Activated gamma-delta T cell treated with Interleukin-2 at 50 U/mL for 16 hours (primary cell): Measurements from ENCODE around the gene PYGB.

Experiments used
- DNase-seq: peaks from one replicate; pipeline ENCODE4 v3.0.0-alpha.2; 2020

Gene PYGB

GRCh38 chr20:25247956-25248785, at the start of gene PYGB:
PYGB (plus strand) TSS chr20:25248085; CDS start chr20:25248179, 94 bp downstream.
- DNase-seq, result peak; percentile 62

- DNase-seq, result no peak
Observed at GRCh38 chr20:25198663-25199383, 49.1 kb upstream of the PYGB start.

GRCh38 chr20:25199473-25200260, 48.2 kb upstream of the PYGB start:
- DNase-seq, result no peak

DNA sequence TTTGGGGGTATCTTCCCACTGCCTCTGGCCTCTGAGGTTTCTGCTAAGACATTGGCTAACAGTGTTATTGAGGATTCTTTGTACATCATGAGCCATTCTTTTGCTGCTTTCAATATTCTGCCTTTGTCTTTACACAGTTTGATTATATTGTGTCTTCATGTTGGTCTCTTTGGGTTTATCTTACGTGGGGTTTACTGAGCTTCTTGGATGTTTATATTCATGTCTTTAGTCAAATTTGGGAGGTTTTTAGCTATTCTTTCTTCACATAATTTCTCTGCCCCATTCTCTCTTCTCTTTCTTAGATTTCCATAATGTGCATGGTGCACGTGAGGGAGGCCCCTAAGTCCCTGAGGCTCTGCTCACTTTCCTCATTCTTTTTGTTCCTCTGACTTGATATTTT, 44.8 kb upstream of the PYGB start:
- DNase-seq, result no peak

DNA sequence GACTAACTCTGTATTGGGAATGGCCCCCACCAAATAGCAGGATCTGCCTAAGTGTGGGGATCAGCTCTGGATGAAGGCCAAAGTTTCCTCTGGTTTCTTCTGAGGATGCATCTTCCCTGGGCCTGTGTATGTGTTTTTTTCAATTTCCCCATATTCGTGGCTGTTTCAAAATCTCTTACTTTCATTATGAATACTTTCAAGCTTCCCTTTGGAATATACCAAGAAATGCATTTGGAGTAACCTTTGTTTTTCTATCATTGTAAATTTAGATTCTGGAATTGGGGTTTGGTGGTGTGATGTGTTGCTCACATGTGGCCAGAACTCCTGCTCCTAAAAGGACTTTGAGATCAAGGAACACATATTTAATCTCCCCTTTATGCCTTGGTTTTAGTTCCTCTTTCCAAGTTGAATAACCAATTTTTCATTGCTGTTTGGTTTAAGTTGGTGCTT, 44.0 kb upstream of the PYGB start:
- no peak for DNase-seq

DNA sequence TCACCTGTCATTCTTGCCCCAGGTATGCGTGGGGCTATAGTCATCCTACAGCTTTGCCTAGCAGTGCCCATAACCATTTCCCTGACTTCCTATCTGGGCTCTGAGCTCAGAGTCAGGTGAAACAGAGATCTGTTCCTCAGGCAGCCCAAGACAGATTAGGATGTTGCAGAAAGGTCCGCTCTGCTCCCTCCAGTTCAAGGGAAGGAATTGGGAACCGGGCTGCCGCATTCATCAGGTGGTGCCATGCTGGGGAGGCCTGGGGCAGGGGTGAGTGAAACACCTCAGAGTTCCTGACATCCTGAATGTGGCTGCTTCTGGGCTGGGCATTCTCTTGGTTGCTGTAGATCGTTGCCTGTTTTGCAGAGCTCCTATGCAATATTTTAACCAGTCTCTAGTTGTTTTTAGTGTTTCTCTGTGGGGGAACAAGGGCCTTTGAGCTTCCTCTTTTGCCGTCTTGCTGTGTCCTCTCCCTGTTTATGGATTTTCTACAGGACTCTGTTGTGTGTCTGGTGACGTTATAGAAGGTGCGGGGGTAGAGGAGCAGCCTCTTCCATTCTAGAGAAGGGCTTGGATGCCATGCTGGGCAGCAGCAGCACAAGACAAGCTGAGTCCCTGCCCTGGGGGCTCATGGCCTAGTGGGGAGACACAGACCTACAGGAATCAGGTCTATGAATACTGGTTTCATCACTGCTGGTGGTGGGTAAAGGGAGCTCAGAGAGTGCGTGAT, 43.2 kb upstream of the PYGB start:
- DNase-seq, result no peak

- DNase-seq, result no peak
Observed at GRCh38 chr20:25205277-25206062, 42.4 kb upstream of the PYGB start.

GRCh38 chr20:25206063-25206403, 41.9 kb upstream of the PYGB start:
- DNase-seq, result no peak

- no peak for DNase-seq
Observed at GRCh38 chr20:25206548-25206947, 41.3 kb upstream of the PYGB start.

GRCh38 chr20:25207149-25207959, 40.5 kb upstream of the PYGB start:
- no peak for DNase-seq

GRCh38 chr20:25207960-25208534, 39.8 kb upstream of the PYGB start:
- DNase-seq, result no peak

DNA sequence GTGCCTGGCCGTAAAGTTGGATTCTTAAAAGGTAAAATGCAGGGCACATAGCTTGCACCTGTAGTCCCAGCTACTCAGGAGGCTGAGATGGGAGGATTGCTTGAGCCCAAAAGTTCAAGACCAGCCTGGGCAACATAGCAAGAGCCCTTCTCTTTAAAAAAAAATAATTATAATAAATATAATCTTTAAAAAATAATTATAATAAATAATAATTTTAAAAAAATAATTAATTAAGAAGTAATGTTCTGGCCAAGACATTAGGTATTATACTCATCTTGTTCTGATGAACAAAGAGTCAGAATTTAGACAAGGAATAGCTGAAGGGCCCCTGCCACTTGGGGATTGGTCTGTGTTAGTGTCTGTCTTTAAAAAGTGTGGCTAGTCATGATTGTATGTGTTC, 38.5 kb upstream of the PYGB start:
- no peak for DNase-seq

- no peak for DNase-seq
Observed at GRCh38 chr20:25209911-25210310, 38.0 kb upstream of the PYGB start.

- DNase-seq, result no peak
Observed at GRCh38 chr20:25211273-25211672, 36.6 kb upstream of the PYGB start.

DNA sequence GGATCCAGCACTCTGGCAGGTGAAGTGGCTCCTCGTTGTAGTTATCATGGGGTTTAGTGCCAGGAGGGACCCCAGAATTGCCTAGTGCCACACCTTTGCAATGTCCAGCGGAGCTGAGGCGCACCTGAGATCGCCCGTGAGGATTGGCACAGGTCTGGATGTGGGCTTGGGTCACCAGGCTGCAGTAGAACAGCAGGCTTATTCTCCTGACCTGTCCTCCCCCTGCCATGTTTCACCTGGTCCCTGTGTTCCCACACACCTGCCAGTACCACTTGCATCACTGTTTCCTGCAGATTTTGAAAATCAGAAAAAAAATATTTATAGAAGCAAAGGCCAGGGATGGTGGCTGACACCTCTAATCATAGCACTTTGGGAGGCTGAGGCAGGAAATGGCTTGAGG, 35.6 kb upstream of the PYGB start:
- DNase-seq, result no peak

- no peak for DNase-seq
Observed at GRCh38 chr20:25213566-25214425, 34.1 kb upstream of the PYGB start.

DNA sequence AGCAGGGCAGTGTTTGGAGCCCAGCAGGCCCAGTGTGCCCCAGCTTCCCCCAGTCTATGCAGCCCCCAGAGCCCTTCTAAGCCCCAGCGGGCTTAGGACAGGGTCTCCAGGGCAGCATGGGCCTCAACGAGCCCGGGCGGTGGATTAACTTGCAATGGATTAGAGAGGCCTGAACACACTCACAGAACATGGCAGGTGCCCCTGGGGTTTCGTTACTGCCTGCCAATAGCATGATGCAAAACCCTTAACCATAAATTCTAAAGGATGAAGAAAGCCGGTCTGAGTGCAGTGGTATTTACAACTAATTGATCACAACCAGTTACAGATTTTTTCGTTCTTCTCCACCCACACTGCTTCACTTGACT, 33.5 kb upstream of the PYGB start:
- DNase-seq, result no peak

GRCh38 chr20:25214819-25215218, 33.1 kb upstream of the PYGB start:
- DNase-seq, result no peak

DNA sequence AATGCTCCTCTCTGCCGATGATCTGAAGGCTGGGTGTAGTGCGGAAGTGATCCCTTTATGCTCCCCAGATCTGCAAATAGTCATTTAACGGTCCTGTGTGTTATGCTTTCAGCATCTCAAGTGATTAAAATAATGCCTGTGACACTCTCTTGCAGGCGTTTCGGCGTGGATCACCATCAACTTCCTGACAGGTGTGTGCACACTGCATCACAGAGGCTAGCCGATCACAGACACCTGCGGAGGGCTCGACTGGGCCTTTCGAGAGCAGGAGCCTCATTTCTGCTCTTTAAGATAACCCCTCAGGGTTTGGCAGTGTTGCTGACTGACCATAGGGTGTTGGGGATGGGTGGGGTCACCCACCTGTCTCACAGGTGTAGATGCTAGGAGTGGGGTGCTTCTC, 32.4 kb upstream of the PYGB start:
- DNase-seq, result no peak
